GM19467 (cell line): ENCODE measurements around the gene FRMD6.
"Not testable (repeated sequence)": the region's sequence is repeated elsewhere in the genome, so short reads cannot be mapped to it uniquely, and the experiment has no call there.

ENCODE experiments used
- ATAC-seq: cut with Tn5 transposase; IDR thresholded peaks from one replicate; pipeline ENCODE4 v1.9.1; 2021; ENCODE audit warnings: mild to moderate bottlenecking, moderate library complexity; ENCODE audit not compliant: unreplicated experiment

Gene FRMD6

GRCh38 chr14:51717766-51718165 is 66.1 kb downstream of the FRMD6 start:
- ATAC-seq, result no peak

- no peak for ATAC-seq
Observed at GRCh38 chr14:51719955-51720354, 68.2 kb downstream of the FRMD6 start.

- no peak for ATAC-seq
Observed at GRCh38 chr14:51723990-51724389, 72.3 kb downstream of the FRMD6 start.

- ATAC-seq, result no peak
Observed at GRCh38 chr14:51724650-51725049, 72.9 kb downstream of the FRMD6 start.

- no peak for ATAC-seq
Observed at GRCh38 chr14:51725061-51725460, 73.4 kb downstream of the FRMD6 start.

GRCh38 chr14:51726166-51726899 is 74.6 kb downstream of the FRMD6 start:
- no peak for ATAC-seq

GRCh38 chr14:51727526-51727925 is 75.8 kb downstream of the FRMD6 start:
- ATAC-seq, result no peak

GRCh38 chr14:51730098-51730497 is 78.4 kb downstream of the FRMD6 start:
- ATAC-seq, result no peak

- no peak for ATAC-seq
Observed at GRCh38 chr14:51730684-51731083, 79.0 kb downstream of the FRMD6 start.

- ATAC-seq, result no peak
Observed at GRCh38 chr14:51732494-51733112, 80.9 kb downstream of the FRMD6 start.

- no peak for ATAC-seq
Observed at GRCh38 chr14:51733147-51733546, 81.4 kb downstream of the FRMD6 start.

GRCh38 chr14:51735851-51736250 is 84.1 kb downstream of the FRMD6 start:
- no peak for ATAC-seq

- peak; percentile 80 for ATAC-seq
Observed at GRCh38 chr14:51738754-51739153, 87.0 kb downstream of the FRMD6 start.

- no peak for ATAC-seq
Observed at GRCh38 chr14:51743588-51744000, 91.9 kb downstream of the FRMD6 start.

GRCh38 chr14:51744372-51745130 is 92.8 kb downstream of the FRMD6 start:
- no peak for ATAC-seq

GRCh38 chr14:51746823-51747222 is 95.1 kb downstream of the FRMD6 start:
- not testable (repeated sequence) for ATAC-seq

GRCh38 chr14:51750542-51750941 is 98.8 kb downstream of the FRMD6 start:
- no peak for ATAC-seq

- ATAC-seq, result not testable (repeated sequence)
Observed at GRCh38 chr14:51751611-51752345, 100.1 kb downstream of the FRMD6 start.

GRCh38 chr14:51757756-51758155 is 106.0 kb downstream of the FRMD6 start:
- not testable (repeated sequence) for ATAC-seq

- ATAC-seq, result no peak
Observed at GRCh38 chr14:51759950-51760349, 108.2 kb downstream of the FRMD6 start.

GRCh38 chr14:51765726-51766125 is 114.0 kb downstream of the FRMD6 start:
- not testable (repeated sequence) for ATAC-seq
